H1 (cell line): ENCODE data around the gene USP10. TPM values are rescaled to one million over a fixed set of nuclear protein-coding genes. Genes with fewer than 3 reads are reported as not detected.

ENCODE experiments used
- CTCF ChIA-PET: fragments of 300-600 bp; sonication (Branson Sonifier 250); formaldehyde crosslinking; loops from one replicate; lab custom pipeline; 2021; ENCODE audit not compliant: partially characterized antibody; lab: Charles Lee
- POLR2A ChIA-PET: fragments of 300-600 bp; sonication (Branson Sonifier 250); formaldehyde crosslinking; loops from one replicate; lab custom pipeline; 2021; ENCODE audit warnings: inconsistent platforms; ENCODE audit not compliant: partially characterized antibody; lab: Charles Lee
- DNase-seq, 2 experiments: peaks; one replicate each; pipeline versions ENCODE4 v3.0.0 to v3.0.0-alpha.2; 2010 to 2022; ENCODE audit warnings: low spot score in 2 of 2, low read depth in 1 of 2, mixed read lengths in 1 of 2
- FAIRE-seq: peaks from 2 replicates; lab custom pipeline; 2011; peaks lifted over from hg19 to GRCh38; lab: Jason Lieb, UNC
- H2AFZ ChIP-seq: 2 replicates; pipeline ENCODE4 v1.8.1; 2012; ENCODE audit warnings: low read length, inconsistent platforms
- H2AK5ac ChIP-seq: 2 replicates; pipeline ENCODE4 v1.6.1; 2013; ENCODE audit warnings: low read depth, low read length
- H2BK120ac ChIP-seq: replicated peaks from 2 replicates; pipeline ENCODE3; 2013; ENCODE audit warnings: low read depth, low read length, inconsistent platforms
- H2BK12ac ChIP-seq: 2 replicates; pipeline ENCODE4 v1.6.1; 2013; ENCODE audit warnings: low read depth, low read length
- H2BK15ac ChIP-seq: 2 replicates; pipeline ENCODE4 v1.6.1; 2013; ENCODE audit warnings: low read length
- H2BK20ac ChIP-seq: 2 replicates; pipeline ENCODE4 v1.6.1; 2013; ENCODE audit warnings: low read length
- H2BK5ac ChIP-seq: 2 replicates; pipeline ENCODE4 v1.6.1; 2013; ENCODE audit warnings: low read depth, low read length
- H3K14ac ChIP-seq: 2 replicates; pipeline ENCODE4 v1.6.1; 2013; ENCODE audit warnings: inconsistent platforms; ENCODE audit not compliant: insufficient read length
- H3K18ac ChIP-seq: 2 replicates; pipeline ENCODE4 v1.6.1; 2013; ENCODE audit warnings: low read length; ENCODE audit errors: extremely low read depth
- H3K23ac ChIP-seq: 2 replicates; pipeline ENCODE4 v1.6.1; 2013; ENCODE audit warnings: inconsistent platforms; ENCODE audit not compliant: insufficient read length
- H3K23me2 ChIP-seq: 2 replicates; pipeline ENCODE4 v1.6.1; 2013; ENCODE audit warnings: low read depth, low read length
- H3K27ac ChIP-seq: 2 replicates; pipeline ENCODE4 v1.6.1; 2011; ENCODE audit warnings: low read depth, low read length, inconsistent platforms
- H3K27me3 ChIP-seq, 4 experiments: replicated peaks in 1 of 4; 1 replicate in 1 of 4; 2 replicates in 3 of 4; pipeline versions ENCODE4 v1.6.1 to v1.8.1; 2011 to 2013; ENCODE audit warnings: low read length in 3 of 4, mild to moderate bottlenecking in 3 of 4, inconsistent platforms in 2 of 4, mixed read lengths in 2 of 4, moderate library complexity in 1 of 4; ENCODE audit not compliant: control insufficient read depth in 3 of 4, insufficient read depth in 3 of 4; ENCODE audit errors: extremely low read depth in 1 of 4
- H3K36me3 ChIP-seq, 4 experiments: 2 replicates each; pipeline versions ENCODE4 v1.6.1 to v1.8.1; 2011 to 2013; ENCODE audit warnings: mild to moderate bottlenecking in 4 of 4, low read length in 3 of 4, moderate library complexity in 2 of 4, control low read depth in 1 of 4, inconsistent platforms in 1 of 4; ENCODE audit not compliant: insufficient read depth in 4 of 4, control insufficient read depth in 2 of 4
- H3K4ac ChIP-seq: replicated peaks from 2 replicates; pipeline ENCODE3; 2013; ENCODE audit warnings: low read length, low read depth, mixed read lengths, inconsistent platforms; ENCODE audit not compliant: insufficient read length
- H3K4me1 ChIP-seq, 4 experiments: replicated peaks in 1 of 4; 1 replicate in 1 of 4; 2 replicates in 3 of 4; pipeline versions ENCODE4 v1.6.1 to v1.8.1; 2011 to 2013; ENCODE audit warnings: low read length in 3 of 4, inconsistent platforms in 2 of 4, mixed read lengths in 1 of 4; ENCODE audit not compliant: insufficient read depth in 4 of 4, control insufficient read depth in 3 of 4
- H3K4me2 ChIP-seq, 2 experiments: 2 replicates each; pipeline versions ENCODE4 v1.6.1 to v1.8.1; 2011 to 2013; ENCODE audit warnings: low read depth in 2 of 2, low read length in 2 of 2, control low read depth in 1 of 2, inconsistent platforms in 1 of 2, mild to moderate bottlenecking in 1 of 2; ENCODE audit not compliant: insufficient read depth in 1 of 2
- H3K4me3 ChIP-seq, 4 experiments: fragments of 200-600, 300-600 bp in 1 of 4; sonication (generic), shearing (Covaris generic), sonication (Bioruptor Twin) in 1 of 4; 2 replicates each; pipeline versions ENCODE4 v1.5.1 to v1.8.1; 2011 to 2016; ENCODE audit warnings: low read length in 4 of 4, low read depth in 3 of 4, control low read depth in 2 of 4, inconsistent platforms in 2 of 4, mild to moderate bottlenecking in 2 of 4, mixed read lengths in 1 of 4, moderate library complexity in 1 of 4; ENCODE audit not compliant: insufficient read depth in 2 of 4; ENCODE audit errors: extremely low read depth in 1 of 4
- H3K56ac ChIP-seq: replicated peaks from 2 replicates; pipeline ENCODE3; 2013; ENCODE audit warnings: low read depth, mild to moderate bottlenecking, mixed read lengths, low read length, inconsistent platforms; ENCODE audit not compliant: insufficient read length
- H3K79me1 ChIP-seq: 2 replicates; pipeline ENCODE4 v1.6.1; 2013; ENCODE audit warnings: low read depth, low read length, control low read depth
- H3K79me2 ChIP-seq, 2 experiments: 2 replicates each; pipeline versions ENCODE4 v1.6.1 to v1.8.1; 2012 to 2013; ENCODE audit warnings: low read length in 2 of 2, mild to moderate bottlenecking in 2 of 2, inconsistent platforms in 1 of 2; ENCODE audit not compliant: insufficient read depth in 2 of 2, control insufficient read depth in 1 of 2
- H3K9ac ChIP-seq, 4 experiments: replicated peaks in 1 of 4; 1 replicate in 1 of 4; 2 replicates in 3 of 4; pipeline versions ENCODE4 v1.6.1 to v1.8.1; 2011 to 2013; ENCODE audit warnings: low read depth in 3 of 4, low read length in 3 of 4, control low read depth in 2 of 4, mild to moderate bottlenecking in 2 of 4, moderate library complexity in 2 of 4, inconsistent platforms in 1 of 4; ENCODE audit errors: extremely low read depth in 1 of 4
- H3K9me3 ChIP-seq, 2 experiments: 2 replicates each; pipeline versions ENCODE4 v1.6.1 to v1.8.1; 2012 to 2013; ENCODE audit warnings: mild to moderate bottlenecking in 2 of 2, moderate library complexity in 2 of 2, control low read depth in 1 of 2, inconsistent platforms in 1 of 2, low read depth in 1 of 2, low read length in 1 of 2, mixed read lengths in 1 of 2; ENCODE audit not compliant: insufficient read depth in 2 of 2
- H4K20me1 ChIP-seq, 2 experiments: replicated peaks in 1 of 2; 2 replicates each; pipeline versions ENCODE3 to v1.8.1; 2011 to 2013; ENCODE audit warnings: inconsistent platforms in 2 of 2, low read length in 2 of 2, mild to moderate bottlenecking in 1 of 2; ENCODE audit not compliant: insufficient read depth in 2 of 2, control insufficient read depth in 1 of 2
- H4K5ac ChIP-seq: 2 replicates; pipeline ENCODE4 v1.6.1; 2013; ENCODE audit warnings: low read length, low read depth, mixed read lengths, inconsistent platforms; ENCODE audit not compliant: insufficient read length
- H4K8ac ChIP-seq: 2 replicates; pipeline ENCODE4 v1.8.0; 2013; ENCODE audit warnings: mild to moderate bottlenecking, moderate library complexity, low read length, inconsistent platforms; ENCODE audit not compliant: insufficient read depth; ENCODE audit errors: extremely low read depth
- H4K91ac ChIP-seq: replicated peaks from 2 replicates; pipeline ENCODE3; 2013; ENCODE audit warnings: low read length, mixed read lengths, inconsistent platforms; ENCODE audit not compliant: insufficient read length
- CHD1 ChIP-seq: IDR thresholded peaks from 2 replicates; pipeline ENCODE4 v1.6.1; 2012; ENCODE audit warnings: low read depth, low read length, improper control_type of control experiment
- POLR2AphosphoS5 ChIP-seq: IDR thresholded peaks from 2 replicates; pipeline ENCODE4 v1.6.1; 2011; ENCODE audit warnings: low read depth, low read length
- TAF7 ChIP-seq: optimal IDR thresholded peaks from 2 replicates; pipeline ENCODE3; 2011; ENCODE audit warnings: low read depth, mild to moderate bottlenecking, inconsistent platforms, low read length, moderate library complexity, borderline replicate concordance
- WGBS, 2 experiments: shearing (Covaris generic) in 1 of 2; methylation state at CpG; one replicate each; pipeline versions ENCODE4 v1.1.6 to v1.1.7; 2013 to 2015; ENCODE audit warnings: low lambda C conversion rate in 2 of 2, mixed read lengths in 2 of 2, inconsistent platforms in 1 of 2, low coverage in 1 of 2, missing lambda C conversion rate in 1 of 2; ENCODE audit not compliant: insufficient replicate concordance in 2 of 2, insufficient coverage in 1 of 2, insufficient read length in 1 of 2; ENCODE audit errors: extremely low coverage in 1 of 2, missing lambda C conversion rate in 1 of 2; 5-methylcytosine and 5-hydroxymethylcytosine counted together
- polyA plus RNA-seq, 7 experiments: library from polyadenylated mRNA; depleted of rRNA in 3 of 7; stranded (reverse) in 5 of 7; unstranded in 2 of 7; fragments of >200 nt in 5 of 7; fragments of 200-250 nt in 2 of 7; gene quantifications; 1 replicate in 5 of 7; 2 replicates in 1 of 7; 4 replicates in 1 of 7; pipeline versions ENCODE4 v1.2.1 to v1.2.3, GENCODE V29; 2011 to 2013; ENCODE audit warnings: missing spikeins in 2 of 7, mixed read lengths in 2 of 7
- total RNA-seq: library from RNA; stranded (reverse); fragmentation: NEBNext Ultra II Directional; extraction: Animal tissue kit (Norgen Biotek cat#: 25700); gene quantifications from 2 replicates; pipeline ENCODE4 v1.2.1, GENCODE V29; 2021

The USP10 gene
- total and polyA plus RNA-seq, 2 of the 8 experiments (the other 6 are each of a cell fraction or from before 2014, with no cell fraction given) = 171 to 195 TPM

- Histone ChIP-seq H3K27me3 (no peaks in the 10 kb centered on the region), H3K27ac (no peak overlapping the region), H2AK5ac (no peak overlapping the region), H3K18ac (no peak overlapping the region), H3K36me3 (no peaks in the 10 kb centered on the region), H4K8ac (no peak overlapping the region), H2BK20ac (no peak overlapping the region), H3K9ac (no peak overlapping the region), H2BK12ac (no peak overlapping the region), H3K79me2 (no peaks in the 10 kb centered on the region), H2AFZ (no peak overlapping the region), H3K9me3 (no peaks in the 10 kb centered on the region), H3K23ac (no peak overlapping the region), H3K4me3 (no peak overlapping the region), H3K79me1 (0 out of 2 replicates have a peak, but pooled peaks cover 2% of the 10 kb centered on the region), H4K91ac (no peak overlapping the region), H2BK120ac (no peak overlapping the region), H3K4me2 (no peak overlapping the region), H3K56ac (no peak overlapping the region), H2BK5ac (no peak overlapping the region), H3K23me2 (no peaks in the 10 kb centered on the region), H3K14ac (no peak overlapping the region), H4K5ac (no peak overlapping the region)
- no peak for FAIRE-seq
- ChIA-PET POLR2A (no interaction called here), CTCF (interaction anchor here (0.7 to 2.0 kb wide), 7 partner anchors 17 to 181 kb away, joined by 3 to 6 read pairs (median 3); no protein-coding TSS in a partner anchor)
- WGBS, 2 experiments = 90% methylated on average over 4 of the region's 4 CpGs; no CpG with 5 or more reads in 1 of the 2 experiments
- TF ChIP-seq POLR2AphosphoS5 (no peak), CHD1 (no peak), TAF7 (no peak)
- TF ChIP-seq, all 59 proteins: peak for 0
- DNase-seq = no peak
- Histone ChIP-seq H3K4ac (no peak overlapping the region), H4K20me1 (no peaks in the 10 kb centered on the region), H2BK15ac (no peak overlapping the region), H3K4me1 (no peaks in the 10 kb centered on the region; a peak in 1 of 7 replicates)
Measured at GRCh38 chr16:84790301-84790700, 90.5 kb downstream of the USP10 start.
